GM21367 (cell line): Measurements from ENCODE around the gene GNE.
"Not testable (repeated sequence)": the region's sequence is repeated elsewhere in the genome, so short reads cannot be mapped to it uniquely, and the experiment has no call there.

Experiments used
- ATAC-seq: cut with Tn5 transposase; IDR thresholded peaks from one replicate; pipeline ENCODE4 v1.9.1; 2021; ENCODE audit not compliant: unreplicated experiment

The GNE gene

GRCh38 chr9:36258208-36258995, at the start of gene GNE:
Gene GNE (minus strand): TSS chr9:36258448. CDS start chr9:36249355, 9,093 bp downstream.
- peak; percentile 78 for ATAC-seq

GRCh38 chr9:36306471-36307306, 48.4 kb upstream of the GNE start:
- ATAC-seq: no peak

GRCh38 chr9:36304366-36304765, 46.1 kb upstream of the GNE start:
- not testable (repeated sequence) for ATAC-seq

- ATAC-seq: no peak
These were observed 43.0 kb upstream of the GNE start for GRCh38 chr9:36301227-36301626.

GRCh38 chr9:36298566-36298965, 40.3 kb upstream of the GNE start:
- no peak for ATAC-seq

- ATAC-seq: no peak
These were observed 39.5 kb upstream of the GNE start for GRCh38 chr9:36297798-36298197.

GRCh38 chr9:36294996-36295395, 36.7 kb upstream of the GNE start:
- not testable (repeated sequence) for ATAC-seq

- ATAC-seq: no peak
These were observed 35.7 kb upstream of the GNE start for GRCh38 chr9:36293918-36294317.

GRCh38 chr9:36293171-36293570, 34.9 kb upstream of the GNE start:
- no peak for ATAC-seq

GRCh38 chr9:36292641-36293040, 34.4 kb upstream of the GNE start:
- no peak for ATAC-seq

GRCh38 chr9:36290996-36291395, 32.7 kb upstream of the GNE start:
- no peak for ATAC-seq

- ATAC-seq: no peak
These were observed 31.7 kb upstream of the GNE start for GRCh38 chr9:36289836-36290435.

- no peak for ATAC-seq
These were observed 29.8 kb upstream of the GNE start for GRCh38 chr9:36288070-36288469.

- ATAC-seq: no peak
These were observed 28.1 kb upstream of the GNE start for GRCh38 chr9:36286388-36286787.

GRCh38 chr9:36284226-36284625, 26.0 kb upstream of the GNE start:
- no peak for ATAC-seq

GRCh38 chr9:36282275-36282674, 24.0 kb upstream of the GNE start:
- no peak for ATAC-seq

- no peak for ATAC-seq
These were observed 22.7 kb upstream of the GNE start for GRCh38 chr9:36280989-36281388.

GRCh38 chr9:36278243-36278642, 20.0 kb upstream of the GNE start:
- ATAC-seq: no peak

GRCh38 chr9:36276781-36277181, 18.5 kb upstream of the GNE start:
- no peak for ATAC-seq

GRCh38 chr9:36276254-36276653, 18.0 kb upstream of the GNE start:
- no peak for ATAC-seq

GRCh38 chr9:36275060-36275459, 16.8 kb upstream of the GNE start:
- no peak for ATAC-seq

- ATAC-seq: not testable (repeated sequence)
These were observed 15.1 kb upstream of the GNE start for GRCh38 chr9:36273354-36273753.
